ENCODE results near the gene TMEM144. TPM values are rescaled to one million over a fixed set of nuclear protein-coding genes. Genes with fewer than 3 reads are reported as not detected.

The TMEM144 gene
- total RNA-seq, 1 experiment from 2014 or later: 6.0 TPM

DNA sequence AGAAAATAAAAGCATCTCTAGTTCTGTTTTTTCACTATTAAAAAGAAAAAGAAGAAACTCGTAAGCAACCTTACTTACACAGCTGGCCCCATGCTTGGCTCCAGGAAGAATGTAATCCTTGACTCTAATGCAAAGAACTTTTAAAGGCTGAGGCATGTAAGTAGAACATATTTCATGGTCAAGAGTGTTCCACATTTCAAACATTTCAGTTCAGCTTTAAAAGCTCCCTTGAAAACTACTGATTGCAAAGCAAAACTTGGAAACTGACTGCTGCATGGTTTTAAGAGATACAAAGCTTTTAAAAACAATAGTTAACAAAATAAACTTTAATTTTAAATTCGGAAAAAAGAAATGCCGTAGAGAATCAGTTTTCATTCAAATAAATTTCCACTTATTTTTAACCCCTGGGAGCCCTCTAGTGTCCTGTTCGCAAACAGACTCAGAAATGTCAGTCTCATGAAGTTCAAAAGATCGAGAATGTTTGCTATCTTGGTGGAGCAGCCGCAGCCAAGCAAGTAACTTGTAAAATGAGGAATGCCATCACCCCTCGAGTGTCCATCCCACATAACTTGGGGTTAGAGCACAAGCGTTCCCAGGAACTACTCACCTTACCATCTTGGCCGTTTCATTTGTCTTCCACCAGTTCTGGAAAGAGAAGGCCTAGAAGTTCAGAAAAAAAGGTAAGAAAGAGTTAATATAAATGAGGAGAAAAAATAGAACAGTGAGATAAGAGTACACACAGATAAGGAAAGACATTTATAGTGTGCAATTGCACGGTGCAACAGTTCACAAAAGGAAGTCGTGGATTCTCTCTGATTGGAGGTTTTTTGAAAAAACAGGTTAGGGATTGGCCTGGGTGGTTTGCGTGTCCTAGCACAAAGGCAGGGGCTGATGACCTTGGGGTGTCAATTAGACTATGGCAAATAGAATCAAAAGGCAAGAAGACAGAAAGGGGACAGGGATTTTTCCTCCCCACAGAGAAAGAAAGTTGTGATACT, 37.7 kb upstream of the TMEM144 start, which contains the start of gene GASK1B:
GASK1B (minus strand) TSS at position 765 of the 998 bp plus-strand sequence. CDS start 1,650 bp downstream, outside the sequence.
- no TSS peak for BruUV-seq (replicated peaks)
- intact Hi-C loops (cut with micrococcal nuclease; ENCODE audit: unreplicated experiment): loop anchor here (1.0 to 5.0 kb wide), 2 partner anchors 80 to 180 kb away; no protein-coding TSS in a partner anchor
- peak within 1 kb of the TSS; percentile 63 for H3K27ac Mint-ChIP-seq (ENCODE audit: unreplicated experiment)
- H3K27me3 Mint-ChIP-seq (ENCODE audit: unreplicated experiment): no peaks in the 10 kb centered on the region
- no peaks in the 10 kb centered on the region for H3K9me3 Mint-ChIP-seq (ENCODE audit: low read depth, unreplicated experiment)
- CTCF ChIA-PET: interaction anchor here (0.9 to 1.0 kb wide), 3 partner anchors 139 to 182 kb away, joined by 3 to 4 read pairs (median 3); no protein-coding TSS in a partner anchor
- peak within 1 kb of the TSS; percentile 48 for H3K4me3 Mint-ChIP-seq (ENCODE audit: low read depth, unreplicated experiment)
- no peak for TF ChIP-seq CTCF (IDR thresholded peaks at IDR 0.05; ENCODE audit: unreplicated experiment)
- H3K4me1 Mint-ChIP-seq (ENCODE audit: low read depth, unreplicated experiment): peaks cover 36% of the 10 kb centered on the region
- H3K36me3 Mint-ChIP-seq (ENCODE audit: insufficient read depth, unreplicated experiment): peaks cover 9% of the 10 kb centered on the region
- DNase-seq: peak; percentile 28

DNA sequence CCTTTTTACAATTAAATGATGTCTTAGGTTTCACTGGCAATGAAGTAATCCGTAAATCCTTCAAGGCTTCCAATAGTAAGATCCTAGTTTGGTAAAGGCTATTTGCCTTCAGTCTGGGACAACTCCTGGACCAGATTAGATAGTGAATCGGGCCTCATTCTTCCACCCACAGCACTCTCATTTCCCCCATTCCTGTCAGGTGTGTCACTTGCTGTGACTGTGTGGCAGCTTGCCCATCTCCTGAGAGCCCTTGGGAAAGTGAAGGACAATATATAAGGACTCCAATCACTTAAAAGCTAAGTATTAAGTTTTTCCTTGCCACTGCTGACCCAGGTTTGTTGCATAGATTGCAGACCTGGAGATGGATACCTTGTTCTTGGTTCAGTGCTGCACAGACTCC, 34.2 kb upstream of the TMEM144 start:
- no peak overlapping the region for H3K4me3 Mint-ChIP-seq (ENCODE audit: low read depth, unreplicated experiment)
- no peaks in the 10 kb centered on the region for H3K27me3 Mint-ChIP-seq (ENCODE audit: unreplicated experiment)
- peak; percentile 40 for DNase-seq
- peaks cover 38% of the 10 kb centered on the region for H3K4me1 Mint-ChIP-seq (ENCODE audit: low read depth, unreplicated experiment)
- CTCF ChIA-PET: no interaction called here
- no TSS peak for BruUV-seq (replicated peaks)
- H3K36me3 Mint-ChIP-seq (ENCODE audit: insufficient read depth, unreplicated experiment): peaks cover 1% of the 10 kb centered on the region
- intact Hi-C loops (cut with micrococcal nuclease; ENCODE audit: unreplicated experiment): no loop called here
- no peaks in the 10 kb centered on the region for H3K9me3 Mint-ChIP-seq (ENCODE audit: low read depth, unreplicated experiment)
- peak overlapping the region; percentile 64 for H3K27ac Mint-ChIP-seq (ENCODE audit: unreplicated experiment)
- no peak for TF ChIP-seq CTCF (IDR thresholded peaks at IDR 0.05; ENCODE audit: unreplicated experiment)

DNA sequence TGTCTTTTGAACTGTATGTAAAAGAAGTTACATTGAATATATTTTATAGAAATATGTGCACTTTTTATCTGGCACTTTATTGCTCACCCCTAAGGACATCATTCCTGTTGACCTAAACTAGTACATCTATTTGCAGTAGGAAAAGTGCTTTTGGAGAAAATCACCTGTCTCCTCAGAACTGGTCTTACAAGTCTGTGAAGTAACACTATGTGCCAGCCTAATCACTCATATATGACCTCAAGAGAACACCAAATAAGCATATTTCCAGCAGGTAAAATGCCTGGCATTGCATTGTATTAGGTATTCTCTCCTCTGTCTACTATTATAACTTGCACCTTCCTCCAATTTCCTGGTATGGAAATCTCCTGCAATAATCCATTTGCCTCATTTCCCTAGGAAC, 33.5 kb upstream of the TMEM144 start:
- CTCF ChIA-PET: no interaction called here
- H3K27me3 Mint-ChIP-seq (ENCODE audit: unreplicated experiment): no peaks in the 10 kb centered on the region
- no peak for DNase-seq
- peaks cover 37% of the 10 kb centered on the region for H3K4me1 Mint-ChIP-seq (ENCODE audit: low read depth, unreplicated experiment)
- no peak for TF ChIP-seq CTCF (IDR thresholded peaks at IDR 0.05; ENCODE audit: unreplicated experiment)
- no peak overlapping the region for H3K4me3 Mint-ChIP-seq (ENCODE audit: low read depth, unreplicated experiment)
- peak overlapping the region; percentile 36 for H3K27ac Mint-ChIP-seq (ENCODE audit: unreplicated experiment)
- no peaks in the 10 kb centered on the region for H3K9me3 Mint-ChIP-seq (ENCODE audit: low read depth, unreplicated experiment)
- no peaks in the 10 kb centered on the region for H3K36me3 Mint-ChIP-seq (ENCODE audit: insufficient read depth, unreplicated experiment)
- no TSS peak for BruUV-seq (replicated peaks)
- intact Hi-C loops (cut with micrococcal nuclease; ENCODE audit: unreplicated experiment): no loop called here

DNA sequence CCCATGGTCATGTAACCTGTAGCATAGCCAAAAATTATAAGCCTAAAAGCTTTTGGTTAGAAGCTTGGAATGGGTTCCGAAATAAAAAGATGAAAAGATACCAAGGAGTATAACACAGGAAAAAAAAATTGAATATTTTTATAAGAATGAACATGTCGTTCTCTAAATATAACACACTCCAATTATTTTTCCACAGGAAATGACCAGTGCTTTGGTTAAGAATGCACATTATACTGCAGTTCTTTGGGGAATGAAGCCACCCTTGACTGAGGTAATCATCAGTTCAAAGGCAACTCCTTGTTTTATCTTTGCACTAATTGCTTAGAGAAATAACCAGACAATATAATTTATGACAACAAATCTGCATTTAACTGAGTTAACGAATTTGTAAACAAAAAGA, 30.8 kb upstream of the TMEM144 start:
- Mint-ChIP-seq H3K4me3 (ENCODE audit: low read depth, unreplicated experiment) (no peak overlapping the region), H3K4me1 (ENCODE audit: low read depth, unreplicated experiment) (peaks cover 23% of the 10 kb centered on the region), H3K27ac (ENCODE audit: unreplicated experiment) (no peak overlapping the region), H3K9me3 (ENCODE audit: low read depth, unreplicated experiment) (no peaks in the 10 kb centered on the region), H3K27me3 (ENCODE audit: unreplicated experiment) (no peaks in the 10 kb centered on the region), H3K36me3 (ENCODE audit: insufficient read depth, unreplicated experiment) (no peaks in the 10 kb centered on the region)
- intact Hi-C loops (cut with micrococcal nuclease; ENCODE audit: unreplicated experiment): no loop called here
- no peak for TF ChIP-seq CTCF (IDR thresholded peaks at IDR 0.05; ENCODE audit: unreplicated experiment)
- DNase-seq: no peak
- CTCF ChIA-PET: no interaction called here
- BruUV-seq (replicated peaks): no TSS peak
